ENCODE data around the gene ZFPM1. TPM values are rescaled to one million over a fixed set of nuclear protein-coding genes. Genes with fewer than 3 reads are reported as not detected.

Gene ZFPM1
- total and polyA plus RNA-seq, 2 experiments from 2014 or later, result 0.53 to 2.2 TPM

- H3K36me3 Mint-ChIP-seq (ENCODE audit: low read depth), result peaks cover 4% of the 10 kb centered on the region; the same call in 2 of the 3 replicates
- Histone ChIP-seq H3F3A (replicated peaks; ENCODE audit: low read depth) (peaks cover 5% of the 10 kb centered on the region; the same call in 1 of the 2 replicates), H3K9me2 (ENCODE audit: insufficient read depth) (no peaks in the 10 kb centered on the region), H3K4me2 (no peak overlapping the region), H4K20me1 (replicated peaks; ENCODE audit: insufficient read depth) (no peaks in the 10 kb centered on the region), H3K79me2 (replicated peaks; ENCODE audit: insufficient read depth) (no peaks in the 10 kb centered on the region), H3K36me3 (ENCODE audit: insufficient read depth) (no peaks in the 10 kb centered on the region), H3K4me1 (ENCODE audit: insufficient read depth) (no peaks in the 10 kb centered on the region; the same call in 1 of the 2 replicates), H3K4me3 (no peak overlapping the region), H3K27ac (ENCODE audit: low read depth) (no peak overlapping the region), H3K27me3 (ENCODE audit: insufficient read depth) (no peaks in the 10 kb centered on the region), H2AFZ (no peak overlapping the region)
- peaks cover 16% of the 10 kb centered on the region for H3K27me3 Mint-ChIP-seq (ENCODE audit: insufficient read depth, low read depth, poor library complexity)
- peaks cover 10% of the 10 kb centered on the region for H3K9me3 Mint-ChIP-seq
- DNase-seq (ENCODE audit: low spot score) (no peak), ATAC-seq (no peak)
- H3K4me1 Mint-ChIP-seq, result peaks cover 10% of the 10 kb centered on the region
- no peak overlapping the region for H3K27ac Mint-ChIP-seq
- TF ChIP-seq EZH2 (IDR thresholded peaks at IDR 0.05; ENCODE audit: low read depth, unreplicated experiment), result no peak
- TF ChIP-seq JUNB (IDR thresholded peaks at IDR 0.05; ENCODE audit: unreplicated experiment), result no peak
- no peak for TF ChIP-seq CREB1 (CRISPR knock-in tag; IDR thresholded peaks at IDR 0.05; ENCODE audit: low read depth)
- no peak for TF ChIP-seq ZNF462 (CRISPR knock-in tag; IDR thresholded peaks at IDR 0.05)
- no peak for TF ChIP-seq REST (IDR thresholded peaks at IDR 0.05; ENCODE audit: unreplicated experiment)
- TF ChIP-seq NANOG (IDR thresholded peaks at IDR 0.05; ENCODE audit: borderline replicate concordance), result no peak
- TF ChIP-seq CTCF (conservative IDR thresholded peaks at IDR 0.05; ENCODE audit: low read depth in 2 of 2), result no peak
- TF ChIP-seq STAT1 (IDR thresholded peaks at IDR 0.05; ENCODE audit: unreplicated experiment), result no peak
- no peak for TF ChIP-seq ETS1 (IDR thresholded peaks at IDR 0.05)
- TF ChIP-seq EZH2phosphoT487 (IDR thresholded peaks at IDR 0.05; ENCODE audit: unreplicated experiment), result no peak
- no peak overlapping the region for H3K4me3 Mint-ChIP-seq
Measured at GRCh38 chr16:88537859-88538258, 84.8 kb downstream of the ZFPM1 start.

Data from GM23338 (cell line).